Neural cell (in vitro differentiated cells): ENCODE results near the gene TAF1B.

Experiments used
- CTCF ChIP-seq: fragments of 450-650 bp; IDR thresholded peaks from 2 replicates; pipeline ENCODE4 v1.5.1; 2014; ENCODE audit warnings: antibody characterized with exemption, mild to moderate bottlenecking, moderate library complexity; ENCODE audit not compliant: poor library complexity, severe bottlenecking
- EP300 ChIP-seq: fragments of 450-650 bp; conservative IDR thresholded peaks from 2 replicates; pipeline ENCODE4 v1.6.1; 2014; ENCODE audit warnings: antibody characterized with exemption, mild to moderate bottlenecking, moderate library complexity; ENCODE audit not compliant: poor library complexity, severe bottlenecking
- EZH2 ChIP-seq: fragments of 200-600, 300-800 bp; shearing (Covaris generic), sonication (generic); IDR thresholded peaks from 2 replicates; pipeline ENCODE4 v1.6.1; 2014; ENCODE audit warnings: antibody characterized with exemption, low read length, borderline replicate concordance, mild to moderate bottlenecking; ENCODE audit not compliant: insufficient read depth, poor library complexity, severe bottlenecking
- POLR2AphosphoS5 ChIP-seq: IDR thresholded peaks from 2 replicates; pipeline ENCODE4 v1.6.1; 2012
- RAD21 ChIP-seq: fragments of 450-650 bp; conservative IDR thresholded peaks from 2 replicates; pipeline ENCODE4 v1.6.1; 2014; ENCODE audit warnings: antibody characterized with exemption, mild to moderate bottlenecking, moderate library complexity
- TAF1 ChIP-seq: IDR thresholded peaks from 2 replicates; pipeline ENCODE4 v1.6.1; 2012; ENCODE audit warnings: low read depth

DNA sequence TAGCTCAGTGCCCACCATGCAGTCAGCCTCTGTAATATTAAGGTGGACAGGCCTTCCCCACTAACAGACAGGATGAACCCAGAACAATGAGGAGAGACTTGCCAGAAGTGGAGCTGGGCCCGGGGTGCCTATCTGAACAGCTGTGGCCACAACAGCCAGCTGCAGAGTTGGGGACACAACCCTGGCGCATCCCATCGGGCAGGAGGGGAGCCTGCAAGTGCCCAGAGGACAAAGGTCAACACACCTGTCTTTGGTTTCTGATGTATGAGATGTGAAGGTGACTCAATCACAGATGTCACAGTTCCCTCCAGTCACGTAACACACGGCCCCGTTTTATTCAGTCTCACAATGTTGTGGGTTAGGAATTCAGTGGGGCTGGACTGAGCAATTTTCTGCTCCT is 48.2 kb upstream of the TAF1B start:
- TF ChIP-seq CTCF (no peak), POLR2AphosphoS5 (no peak), TAF1 (no peak), EP300 (no peak), RAD21 (no peak), EZH2 (no peak)
